Activated CD8-positive, alpha-beta T cell treated with anti-CD3 and anti-CD28 coated beads for 36 hours (primary cell): ENCODE data around the gene ARMC9. TPM values are rescaled to one million over a fixed set of nuclear protein-coding genes. Genes with fewer than 3 reads are reported as not detected.

Experiments
- ATAC-seq: fragments of 200-7000 bp; cut with Tn5 transposase; one replicate; pipeline ENCODE4 v1.10.0; 2021; ENCODE audit warnings: mild to moderate bottlenecking, moderate library complexity
- CTCF ChIA-PET: fragments of 350-600 bp; sonication (Branson Sonifier 250); formaldehyde crosslinking; loops from one replicate; lab custom pipeline; 2021; ENCODE audit warnings: antibody characterized with exemption; lab: Charles Lee
- POLR2A ChIA-PET: fragments of 350-600 bp; sonication (Branson Sonifier 250); formaldehyde crosslinking; loops from one replicate; lab custom pipeline; 2021; ENCODE audit warnings: antibody characterized with exemption; lab: Charles Lee
- DNase-seq: peaks from one replicate; pipeline ENCODE4 v3.0.0-alpha.2; 2020
- H3K27ac Mint-ChIP-seq: one replicate; pipeline ENCODE4 v1.8.0; 2021; ENCODE audit warnings: mild to moderate bottlenecking, mixed read lengths
- H3K27me3 Mint-ChIP-seq: one replicate; pipeline ENCODE4 v1.8.0; 2021; ENCODE audit warnings: mixed read lengths
- H3K36me3 Mint-ChIP-seq: one replicate; pipeline ENCODE4 v1.8.0; 2021; ENCODE audit warnings: low read depth, mixed read lengths
- H3K4me1 Mint-ChIP-seq: one replicate; pipeline ENCODE4 v1.8.0; 2021; ENCODE audit warnings: low read depth, mixed read lengths
- H3K4me3 Mint-ChIP-seq: one replicate; pipeline ENCODE4 v1.8.0; 2021; ENCODE audit warnings: mild to moderate bottlenecking, moderate library complexity, mixed read lengths
- H3K9me3 Mint-ChIP-seq: one replicate; pipeline ENCODE4 v1.8.0; 2021; ENCODE audit warnings: mixed read lengths
- intact Hi-C: fragments of 100-400 bp; cut with micrococcal nuclease; formaldehyde crosslinking; loops from one replicate; pipeline ENCODE4 v1.10.0; 2022
- total RNA-seq, 2 experiments: library from RNA; stranded (reverse); gene quantifications; one replicate each; pipeline ENCODE4 v1.2.3, GENCODE V29; 2021
- TF ChIP-seq, protein P1 (sequence below): fragments of 200-600 bp; IDR thresholded peaks from one replicate; pipeline ENCODE4 v1.8.0; 2022; ENCODE audit warnings: antibody characterized with exemption, mild to moderate bottlenecking

The ARMC9 gene
- total RNA-seq, 2 experiments from 2014 or later, result 2.0 to 2.2 TPM

DNA sequence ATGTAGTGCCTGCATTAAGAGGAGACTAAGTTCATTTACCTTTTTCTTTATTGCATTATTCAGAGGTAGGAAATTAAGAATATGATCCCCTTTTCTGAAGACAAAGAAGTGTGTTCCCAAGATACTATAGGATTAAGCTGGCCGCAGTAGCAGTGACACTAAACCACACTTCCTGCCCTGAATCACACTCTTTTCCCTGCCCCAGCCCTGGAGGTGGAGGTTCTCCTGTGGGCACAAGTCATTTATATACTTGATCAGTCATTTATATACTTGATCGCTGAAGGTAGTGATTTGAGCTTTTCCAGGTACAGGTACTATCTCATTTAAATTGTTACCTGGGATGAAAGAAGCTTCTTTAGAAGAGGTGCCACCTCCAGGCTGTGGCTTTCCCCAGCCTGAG lies 78.6 kb downstream of the ARMC9 start:
- no peak for ATAC-seq
- CTCF ChIA-PET, result interaction anchor here (1.7 kb wide), 1 partner anchor 49 kb away, joined by 5 read pairs; no protein-coding TSS in a partner anchor
- H3K9me3 Mint-ChIP-seq, result no peaks in the 10 kb centered on the region

DNA sequence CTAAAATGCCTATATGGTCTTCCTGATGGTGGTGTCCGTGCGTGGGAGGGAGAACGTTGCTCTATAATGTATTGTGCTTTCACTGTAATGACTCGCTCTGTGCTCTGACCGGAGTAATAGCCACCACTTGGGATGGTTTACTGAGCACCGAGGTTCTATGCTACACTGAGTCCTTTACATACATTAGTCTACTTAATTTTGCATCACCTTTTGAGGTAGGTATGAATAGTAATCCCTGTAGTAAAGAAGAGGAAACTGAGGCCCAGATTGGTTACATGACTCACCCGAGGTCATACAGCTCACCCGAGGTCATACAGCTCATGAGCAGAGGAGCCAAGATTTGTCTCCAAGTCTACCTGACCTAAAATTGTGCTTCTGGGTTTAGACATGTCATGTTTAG lies 79.5 kb downstream of the ARMC9 start:
- TF ChIP-seq, protein P1, sequence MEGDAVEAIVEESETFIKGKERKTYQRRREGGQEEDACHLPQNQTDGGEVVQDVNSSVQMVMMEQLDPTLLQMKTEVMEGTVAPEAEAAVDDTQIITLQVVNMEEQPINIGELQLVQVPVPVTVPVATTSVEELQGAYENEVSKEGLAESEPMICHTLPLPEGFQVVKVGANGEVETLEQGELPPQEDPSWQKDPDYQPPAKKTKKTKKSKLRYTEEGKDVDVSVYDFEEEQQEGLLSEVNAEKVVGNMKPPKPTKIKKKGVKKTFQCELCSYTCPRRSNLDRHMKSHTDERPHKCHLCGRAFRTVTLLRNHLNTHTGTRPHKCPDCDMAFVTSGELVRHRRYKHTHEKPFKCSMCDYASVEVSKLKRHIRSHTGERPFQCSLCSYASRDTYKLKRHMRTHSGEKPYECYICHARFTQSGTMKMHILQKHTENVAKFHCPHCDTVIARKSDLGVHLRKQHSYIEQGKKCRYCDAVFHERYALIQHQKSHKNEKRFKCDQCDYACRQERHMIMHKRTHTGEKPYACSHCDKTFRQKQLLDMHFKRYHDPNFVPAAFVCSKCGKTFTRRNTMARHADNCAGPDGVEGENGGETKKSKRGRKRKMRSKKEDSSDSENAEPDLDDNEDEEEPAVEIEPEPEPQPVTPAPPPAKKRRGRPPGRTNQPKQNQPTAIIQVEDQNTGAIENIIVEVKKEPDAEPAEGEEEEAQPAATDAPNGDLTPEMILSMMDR, result no peak
- DNase-seq (no peak), ATAC-seq (no peak)
- CTCF ChIA-PET, result interaction anchor here (1.0 to 1.7 kb wide), 2 partner anchors 24 to 50 kb away, joined by 3 to 5 read pairs; no protein-coding TSS in a partner anchor
- Mint-ChIP-seq H3K27me3 (no peaks in the 10 kb centered on the region), H3K36me3 (no peaks in the 10 kb centered on the region), H3K27ac (no peak overlapping the region), H3K4me3 (no peak overlapping the region), H3K9me3 (no peaks in the 10 kb centered on the region), H3K4me1 (peaks cover 2% of the 10 kb centered on the region)
- POLR2A ChIA-PET, result no interaction called here
- intact Hi-C loops, result no loop called here

More for the DNA sequence above, 78.6 kb downstream of the ARMC9 start:
- no peak overlapping the region for H3K4me3 Mint-ChIP-seq
- DNase-seq, result no peak
- H3K36me3 Mint-ChIP-seq, result no peaks in the 10 kb centered on the region
- TF ChIP-seq, protein P1, result no peak
- H3K4me1 Mint-ChIP-seq, result peaks cover 2% of the 10 kb centered on the region
- POLR2A ChIA-PET, result no interaction called here
- H3K27me3 Mint-ChIP-seq, result no peaks in the 10 kb centered on the region
- no peak overlapping the region for H3K27ac Mint-ChIP-seq
- intact Hi-C loops, result no loop called here

DNA sequence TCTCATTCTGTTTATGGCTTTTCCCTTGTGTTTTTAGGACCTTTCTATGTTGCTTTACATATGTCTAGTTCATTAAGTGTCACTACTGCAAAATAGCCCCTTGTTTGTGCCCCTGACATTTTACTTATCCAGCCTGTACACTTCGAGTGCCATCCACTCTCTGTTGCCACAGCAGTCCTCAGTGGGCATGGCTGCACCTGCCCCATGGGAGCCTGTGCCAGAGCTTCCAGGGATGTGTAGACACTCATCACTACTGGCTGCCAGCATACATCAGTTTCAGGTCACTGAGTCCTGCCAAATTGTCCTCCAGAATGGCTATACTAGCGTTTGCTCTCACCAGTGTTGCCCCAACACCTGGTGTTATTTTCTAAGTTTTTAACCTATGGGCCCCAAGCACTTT lies 80.4 kb downstream of the ARMC9 start:
- ATAC-seq (no peak), DNase-seq (no peak)
- H3K4me3 Mint-ChIP-seq, result no peak overlapping the region
- H3K4me1 Mint-ChIP-seq, result peaks cover 2% of the 10 kb centered on the region
- intact Hi-C loops, result no loop called here
- CTCF ChIA-PET, result no interaction called here
- H3K27me3 Mint-ChIP-seq, result no peaks in the 10 kb centered on the region
- no peaks in the 10 kb centered on the region for H3K36me3 Mint-ChIP-seq
- POLR2A ChIA-PET, result no interaction called here
- no peaks in the 10 kb centered on the region for H3K9me3 Mint-ChIP-seq
- TF ChIP-seq, protein P1, result no peak
- no peak overlapping the region for H3K27ac Mint-ChIP-seq

DNA sequence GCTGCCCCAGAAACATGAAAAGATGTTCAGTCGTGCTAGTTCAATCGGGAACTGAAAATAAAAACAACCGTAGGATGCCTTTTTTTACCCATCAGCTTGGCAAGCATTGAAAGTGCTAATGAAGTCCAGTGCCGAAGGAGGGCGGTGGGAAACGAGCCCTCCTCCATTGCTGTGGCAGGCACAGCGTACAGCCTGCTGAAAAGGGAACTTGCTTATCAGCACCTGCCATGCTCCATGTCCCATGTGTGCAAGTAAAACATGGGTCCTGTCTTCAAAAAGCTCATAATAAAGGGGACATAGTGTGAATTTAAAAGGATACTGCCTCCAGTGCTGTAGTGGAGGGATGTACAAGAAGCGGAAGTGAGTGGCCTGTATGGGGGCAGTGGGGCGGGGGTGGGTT lies 82.4 kb downstream of the ARMC9 start:
- CTCF ChIA-PET, result interaction anchor here (1.7 kb wide), 1 partner anchor 54 kb away, joined by 7 read pairs; no protein-coding TSS in a partner anchor
- Mint-ChIP-seq H3K4me1 (peaks cover 2% of the 10 kb centered on the region), H3K27me3 (no peaks in the 10 kb centered on the region), H3K4me3 (no peak overlapping the region), H3K9me3 (no peaks in the 10 kb centered on the region), H3K36me3 (no peaks in the 10 kb centered on the region), H3K27ac (no peak overlapping the region)
- ATAC-seq (no peak), DNase-seq (no peak)
- TF ChIP-seq, protein P1, result no peak
- POLR2A ChIA-PET, result no interaction called here
- intact Hi-C loops, result no loop called here

DNA sequence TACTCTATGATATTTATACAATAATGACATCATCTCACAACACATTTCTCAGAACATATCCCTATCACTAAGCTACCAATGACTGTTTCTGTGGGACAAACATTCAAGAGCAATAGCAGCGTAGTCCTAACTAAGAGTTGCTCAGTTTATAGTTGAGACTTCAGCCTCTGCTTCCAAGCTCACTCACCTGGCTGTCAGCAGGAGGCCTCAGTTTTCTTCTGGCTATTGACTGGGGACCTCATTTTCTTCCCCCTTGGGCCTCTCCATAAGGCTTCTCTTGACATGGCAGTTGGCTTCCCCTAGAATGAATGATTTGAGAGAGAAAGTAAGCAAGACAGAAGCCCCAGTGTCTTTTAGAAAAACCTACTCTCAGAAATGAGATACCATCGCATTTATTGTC lies 85.9 kb downstream of the ARMC9 start:
- no peaks in the 10 kb centered on the region for H3K36me3 Mint-ChIP-seq
- H3K4me3 Mint-ChIP-seq, result no peak overlapping the region
- ChIA-PET POLR2A (interaction anchor here (0.6 kb wide), 1 partner anchor 19 kb away, joined by 4 read pairs; no protein-coding TSS in a partner anchor), CTCF (no interaction called here)
- H3K9me3 Mint-ChIP-seq, result no peaks in the 10 kb centered on the region
- H3K27ac Mint-ChIP-seq, result no peak overlapping the region
- ATAC-seq (no peak), DNase-seq (no peak)
- TF ChIP-seq, protein P1, result no peak
- H3K4me1 Mint-ChIP-seq, result no peaks in the 10 kb centered on the region
- intact Hi-C loops, result no loop called here
- H3K27me3 Mint-ChIP-seq, result no peaks in the 10 kb centered on the region
